DND-41 (cell line): Measurements from ENCODE around the gene NUPR1.

Source experiments
- ATAC-seq: fragments of 200-7000 bp; cut with Tn5 transposase; 3 replicates; pipeline ENCODE4 v1.9.1; 2021; ENCODE audit warnings: low read depth; ENCODE audit not compliant: insufficient read depth
- DNase-seq: peaks from one replicate; pipeline ENCODE4 v3.0.0-alpha.2; 2020
- H2AFZ ChIP-seq: 2 replicates; pipeline ENCODE4 v1.6.0; 2012; ENCODE audit warnings: low read depth, low read length
- H3K27ac ChIP-seq: 2 replicates; pipeline ENCODE4 v1.5.1; 2012; ENCODE audit warnings: low read length, inconsistent platforms
- H3K27me3 ChIP-seq: fragments of 200-600 bp; sonication (generic); 2 replicates; pipeline ENCODE4 v1.6.0; 2012; ENCODE audit warnings: low read length, mild to moderate bottlenecking, inconsistent platforms; ENCODE audit not compliant: insufficient read depth, poor library complexity
- H3K36me3 ChIP-seq: 2 replicates; pipeline ENCODE4 v1.5.1; 2012; ENCODE audit warnings: low read length, inconsistent platforms; ENCODE audit not compliant: insufficient read depth
- H3K4me1 ChIP-seq: 2 replicates; pipeline ENCODE4 v1.5.1; 2012; ENCODE audit warnings: mild to moderate bottlenecking, low read length; ENCODE audit not compliant: insufficient read depth
- H3K4me2 ChIP-seq: 2 replicates; pipeline ENCODE4 v1.6.0; 2012; ENCODE audit warnings: mild to moderate bottlenecking, moderate library complexity, low read length, inconsistent platforms; ENCODE audit not compliant: insufficient read depth
- H3K4me3 ChIP-seq, 2 experiments: fragments of 200-600 bp in 1 of 2; shearing (Covaris generic) in 1 of 2; 2 replicates each; pipeline ENCODE4 v1.5.1; 2012 to 2016; ENCODE audit warnings: inconsistent platforms in 2 of 2, low read length in 2 of 2, mild to moderate bottlenecking in 2 of 2, low read depth in 1 of 2, moderate library complexity in 1 of 2
- H3K79me2 ChIP-seq: 2 replicates; pipeline ENCODE4 v1.6.0; 2012; ENCODE audit warnings: low read length, inconsistent platforms; ENCODE audit not compliant: insufficient read depth
- H3K9ac ChIP-seq: 2 replicates; pipeline ENCODE4 v1.6.0; 2012; ENCODE audit warnings: low read depth, mild to moderate bottlenecking, inconsistent platforms, low read length, moderate library complexity
- H3K9me3 ChIP-seq: 2 replicates; pipeline ENCODE4 v1.5.1; 2012; ENCODE audit warnings: low read length, moderate library complexity, mild to moderate bottlenecking, inconsistent platforms; ENCODE audit not compliant: insufficient read depth, severe bottlenecking
- H4K20me1 ChIP-seq: 2 replicates; pipeline ENCODE4 v1.6.0; 2012; ENCODE audit warnings: low read length; ENCODE audit not compliant: insufficient read depth
- EZH2 ChIP-seq: IDR thresholded peaks from 3 replicates; pipeline ENCODE4 v1.6.1; 2012; ENCODE audit warnings: borderline replicate concordance, low read depth, mild to moderate bottlenecking, moderate library complexity, low read length, inconsistent platforms; ENCODE audit not compliant: severe bottlenecking
- TF ChIP-seq, protein P1 (sequence below): IDR thresholded peaks from 2 replicates; pipeline ENCODE4 v1.5.1; 2012; ENCODE audit warnings: borderline replicate concordance, low read length, moderate library complexity, mild to moderate bottlenecking; ENCODE audit not compliant: poor library complexity, severe bottlenecking; ENCODE audit errors: extremely low read depth

Gene NUPR1

DNA sequence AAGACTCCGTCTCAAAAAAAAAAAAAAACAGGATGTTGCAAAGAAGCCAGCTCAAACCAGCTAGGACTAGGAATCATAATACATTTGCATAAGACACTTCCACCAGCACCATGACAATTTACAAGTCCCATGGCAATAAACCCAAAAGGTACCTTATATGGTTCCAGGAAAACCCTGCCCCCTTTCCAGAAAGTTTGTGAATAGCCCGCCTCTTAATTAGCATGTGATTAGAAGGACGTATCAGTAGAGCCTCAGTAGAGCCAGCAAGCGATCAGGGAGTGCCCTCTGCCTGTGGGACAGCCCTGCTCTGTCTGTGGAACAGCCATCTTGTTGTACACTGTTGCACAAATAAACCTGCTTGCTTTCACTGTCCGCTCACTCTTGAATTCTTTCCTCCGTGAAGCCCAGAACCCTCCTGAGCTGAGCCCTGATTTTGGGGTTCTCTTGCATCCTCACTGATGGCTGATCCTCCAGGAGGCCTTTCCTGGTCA is 14.0 kb downstream of the NUPR1 start:
- no peak overlapping the region; the same call in 1 of the 2 replicates for H2AFZ ChIP-seq
- no peak overlapping the region for H3K4me2 ChIP-seq
- no peaks in the 10 kb centered on the region for H4K20me1 ChIP-seq
- no peak overlapping the region for H3K27ac ChIP-seq
- no peaks in the 10 kb centered on the region for H3K79me2 ChIP-seq
- no peaks in the 10 kb centered on the region for H3K36me3 ChIP-seq
- no peaks in the 10 kb centered on the region for H3K4me1 ChIP-seq
- H3K27me3 ChIP-seq, result no peaks in the 10 kb centered on the region
- no peak overlapping the region for H3K9ac ChIP-seq
- DNase-seq (no peak), ATAC-seq (no peak)
- TF ChIP-seq, protein P1, sequence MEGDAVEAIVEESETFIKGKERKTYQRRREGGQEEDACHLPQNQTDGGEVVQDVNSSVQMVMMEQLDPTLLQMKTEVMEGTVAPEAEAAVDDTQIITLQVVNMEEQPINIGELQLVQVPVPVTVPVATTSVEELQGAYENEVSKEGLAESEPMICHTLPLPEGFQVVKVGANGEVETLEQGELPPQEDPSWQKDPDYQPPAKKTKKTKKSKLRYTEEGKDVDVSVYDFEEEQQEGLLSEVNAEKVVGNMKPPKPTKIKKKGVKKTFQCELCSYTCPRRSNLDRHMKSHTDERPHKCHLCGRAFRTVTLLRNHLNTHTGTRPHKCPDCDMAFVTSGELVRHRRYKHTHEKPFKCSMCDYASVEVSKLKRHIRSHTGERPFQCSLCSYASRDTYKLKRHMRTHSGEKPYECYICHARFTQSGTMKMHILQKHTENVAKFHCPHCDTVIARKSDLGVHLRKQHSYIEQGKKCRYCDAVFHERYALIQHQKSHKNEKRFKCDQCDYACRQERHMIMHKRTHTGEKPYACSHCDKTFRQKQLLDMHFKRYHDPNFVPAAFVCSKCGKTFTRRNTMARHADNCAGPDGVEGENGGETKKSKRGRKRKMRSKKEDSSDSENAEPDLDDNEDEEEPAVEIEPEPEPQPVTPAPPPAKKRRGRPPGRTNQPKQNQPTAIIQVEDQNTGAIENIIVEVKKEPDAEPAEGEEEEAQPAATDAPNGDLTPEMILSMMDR, result no peak
- TF ChIP-seq EZH2, result no peak
- no peaks in the 10 kb centered on the region for H3K9me3 ChIP-seq
- no peak overlapping the region for H3K4me3 ChIP-seq

DNA sequence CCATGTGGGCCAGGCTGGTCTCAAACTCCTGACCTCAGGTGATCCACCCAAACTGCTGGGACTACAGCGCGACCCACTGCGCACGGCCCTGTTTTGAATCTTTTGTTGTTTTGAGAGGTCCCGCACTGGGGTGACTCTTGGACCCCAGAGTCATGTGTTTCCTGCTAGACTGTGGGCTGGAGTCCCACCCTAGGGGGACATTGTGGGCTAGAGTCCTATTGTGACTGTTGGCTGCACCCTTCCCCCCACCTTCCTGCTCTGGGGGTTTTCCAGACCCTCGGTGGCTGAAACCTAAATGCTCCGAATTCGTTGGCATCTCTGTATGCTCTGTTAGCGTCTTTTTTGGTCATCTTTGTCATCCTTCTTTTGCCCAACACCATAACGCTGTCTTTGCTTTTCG is 16.0 kb downstream of the NUPR1 start:
- Histone ChIP-seq H3K27me3 (no peaks in the 10 kb centered on the region), H2AFZ (no peak overlapping the region), H3K36me3 (no peaks in the 10 kb centered on the region), H4K20me1 (no peaks in the 10 kb centered on the region), H3K79me2 (no peaks in the 10 kb centered on the region), H3K27ac (no peak overlapping the region), H3K9me3 (no peaks in the 10 kb centered on the region), H3K9ac (no peak overlapping the region), H3K4me2 (no peak overlapping the region), H3K4me3 (no peak overlapping the region), H3K4me1 (no peaks in the 10 kb centered on the region)
- TF ChIP-seq, protein P1, result no peak
- TF ChIP-seq EZH2, result no peak
- no peak for DNase-seq
- ATAC-seq, result no peak

DNA sequence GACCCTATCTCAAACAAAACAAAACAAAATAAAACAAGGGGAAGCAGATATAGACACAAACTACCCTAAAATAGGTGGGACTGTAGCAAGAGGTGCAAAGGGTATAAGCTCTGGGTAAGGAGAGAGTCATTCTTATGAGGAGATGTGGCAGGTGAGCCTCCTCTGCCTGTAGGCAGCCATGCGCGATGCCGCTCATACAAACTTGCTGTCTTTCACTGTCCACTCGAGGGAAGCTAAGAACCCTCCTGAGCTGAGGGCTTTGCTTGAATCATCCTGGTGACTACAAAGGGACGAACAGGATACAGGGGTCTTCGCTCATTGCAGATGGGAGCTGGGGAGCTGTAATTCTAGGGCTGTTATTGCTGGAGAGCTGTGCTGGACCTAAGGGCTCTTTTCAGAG is 17.3 kb downstream of the NUPR1 start:
- no peak for ATAC-seq
- no peaks in the 10 kb centered on the region for H3K36me3 ChIP-seq
- no peaks in the 10 kb centered on the region for H3K27me3 ChIP-seq
- H3K79me2 ChIP-seq, result no peaks in the 10 kb centered on the region
- TF ChIP-seq, protein P1, result no peak
- no peak for TF ChIP-seq EZH2
- no peak for DNase-seq
- H2AFZ ChIP-seq, result no peak overlapping the region
- H3K9me3 ChIP-seq, result no peaks in the 10 kb centered on the region
- no peak overlapping the region for H3K4me2 ChIP-seq
- H3K4me1 ChIP-seq, result no peaks in the 10 kb centered on the region
- H3K27ac ChIP-seq, result no peak overlapping the region
- no peak overlapping the region for H3K4me3 ChIP-seq
- H4K20me1 ChIP-seq, result no peaks in the 10 kb centered on the region
- no peak overlapping the region for H3K9ac ChIP-seq

DNA sequence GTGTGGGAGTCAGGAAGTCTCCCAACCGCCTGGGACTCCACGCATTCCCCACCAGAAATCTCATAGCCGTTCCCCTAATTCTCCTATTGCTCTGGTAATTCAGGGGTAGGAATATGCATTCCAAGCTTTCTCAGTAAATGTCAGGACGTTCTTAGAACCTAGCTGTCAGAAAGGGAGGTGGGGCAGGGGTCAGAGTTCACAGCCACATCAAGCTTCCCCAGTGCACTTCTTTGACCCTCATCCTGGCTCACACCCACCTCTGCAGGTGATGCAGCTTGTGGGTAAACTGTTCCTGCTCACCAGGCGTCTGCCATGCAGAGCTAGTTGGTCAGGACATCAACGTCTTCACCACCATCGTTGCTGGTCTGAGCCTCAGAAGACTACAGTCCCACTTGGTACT is 18.1 kb downstream of the NUPR1 start:
- no peaks in the 10 kb centered on the region for H3K36me3 ChIP-seq
- no peak overlapping the region for H3K4me3 ChIP-seq
- H3K4me1 ChIP-seq, result no peaks in the 10 kb centered on the region
- H3K27ac ChIP-seq, result no peak overlapping the region
- no peaks in the 10 kb centered on the region for H3K9me3 ChIP-seq
- DNase-seq (no peak), ATAC-seq (no peak)
- no peaks in the 10 kb centered on the region for H3K79me2 ChIP-seq
- H3K9ac ChIP-seq, result no peak overlapping the region
- H2AFZ ChIP-seq, result no peak overlapping the region
- no peaks in the 10 kb centered on the region for H4K20me1 ChIP-seq
- H3K27me3 ChIP-seq, result no peaks in the 10 kb centered on the region
- no peak overlapping the region for H3K4me2 ChIP-seq
- no peak for TF ChIP-seq EZH2
- TF ChIP-seq, protein P1, result no peak
